ENCODE measurements around the gene RFC3.

DNA sequence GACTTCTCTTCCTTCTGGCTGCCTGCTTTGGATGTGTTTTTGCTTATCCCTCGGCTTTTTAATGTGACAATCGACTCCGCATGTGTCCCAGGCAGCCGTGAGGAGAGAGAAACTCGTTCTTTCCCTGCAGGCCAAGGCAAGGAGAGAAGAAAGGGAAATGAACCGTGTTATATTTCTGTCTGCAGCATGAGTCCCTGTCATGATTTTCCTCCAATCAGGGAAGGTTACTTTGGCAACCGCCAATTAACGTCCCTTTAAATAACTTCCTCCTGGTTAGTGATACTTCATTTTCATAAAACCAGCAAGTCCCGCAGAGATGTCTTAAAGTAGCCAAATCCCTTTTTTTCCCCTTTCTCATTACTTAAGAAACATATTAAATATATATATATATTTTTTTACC lies 42.6 kb downstream of the RFC3 start:
- no peak for TF ChIP-seq POLR2A (IDR thresholded peaks at IDR 0.05; ENCODE audit: borderline replicate concordance, extremely low read depth, insufficient read depth, insufficient read length)
- TF ChIP-seq EZH2 (IDR thresholded peaks at IDR 0.05) = no peak
- TF ChIP-seq, protein P1, sequence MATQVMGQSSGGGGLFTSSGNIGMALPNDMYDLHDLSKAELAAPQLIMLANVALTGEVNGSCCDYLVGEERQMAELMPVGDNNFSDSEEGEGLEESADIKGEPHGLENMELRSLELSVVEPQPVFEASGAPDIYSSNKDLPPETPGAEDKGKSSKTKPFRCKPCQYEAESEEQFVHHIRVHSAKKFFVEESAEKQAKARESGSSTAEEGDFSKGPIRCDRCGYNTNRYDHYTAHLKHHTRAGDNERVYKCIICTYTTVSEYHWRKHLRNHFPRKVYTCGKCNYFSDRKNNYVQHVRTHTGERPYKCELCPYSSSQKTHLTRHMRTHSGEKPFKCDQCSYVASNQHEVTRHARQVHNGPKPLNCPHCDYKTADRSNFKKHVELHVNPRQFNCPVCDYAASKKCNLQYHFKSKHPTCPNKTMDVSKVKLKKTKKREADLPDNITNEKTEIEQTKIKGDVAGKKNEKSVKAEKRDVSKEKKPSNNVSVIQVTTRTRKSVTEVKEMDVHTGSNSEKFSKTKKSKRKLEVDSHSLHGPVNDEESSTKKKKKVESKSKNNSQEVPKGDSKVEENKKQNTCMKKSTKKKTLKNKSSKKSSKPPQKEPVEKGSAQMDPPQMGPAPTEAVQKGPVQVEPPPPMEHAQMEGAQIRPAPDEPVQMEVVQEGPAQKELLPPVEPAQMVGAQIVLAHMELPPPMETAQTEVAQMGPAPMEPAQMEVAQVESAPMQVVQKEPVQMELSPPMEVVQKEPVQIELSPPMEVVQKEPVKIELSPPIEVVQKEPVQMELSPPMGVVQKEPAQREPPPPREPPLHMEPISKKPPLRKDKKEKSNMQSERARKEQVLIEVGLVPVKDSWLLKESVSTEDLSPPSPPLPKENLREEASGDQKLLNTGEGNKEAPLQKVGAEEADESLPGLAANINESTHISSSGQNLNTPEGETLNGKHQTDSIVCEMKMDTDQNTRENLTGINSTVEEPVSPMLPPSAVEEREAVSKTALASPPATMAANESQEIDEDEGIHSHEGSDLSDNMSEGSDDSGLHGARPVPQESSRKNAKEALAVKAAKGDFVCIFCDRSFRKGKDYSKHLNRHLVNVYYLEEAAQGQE (IDR thresholded peaks at IDR 0.05; ENCODE audit: low read depth) = no peak
- TF ChIP-seq, protein P2, sequence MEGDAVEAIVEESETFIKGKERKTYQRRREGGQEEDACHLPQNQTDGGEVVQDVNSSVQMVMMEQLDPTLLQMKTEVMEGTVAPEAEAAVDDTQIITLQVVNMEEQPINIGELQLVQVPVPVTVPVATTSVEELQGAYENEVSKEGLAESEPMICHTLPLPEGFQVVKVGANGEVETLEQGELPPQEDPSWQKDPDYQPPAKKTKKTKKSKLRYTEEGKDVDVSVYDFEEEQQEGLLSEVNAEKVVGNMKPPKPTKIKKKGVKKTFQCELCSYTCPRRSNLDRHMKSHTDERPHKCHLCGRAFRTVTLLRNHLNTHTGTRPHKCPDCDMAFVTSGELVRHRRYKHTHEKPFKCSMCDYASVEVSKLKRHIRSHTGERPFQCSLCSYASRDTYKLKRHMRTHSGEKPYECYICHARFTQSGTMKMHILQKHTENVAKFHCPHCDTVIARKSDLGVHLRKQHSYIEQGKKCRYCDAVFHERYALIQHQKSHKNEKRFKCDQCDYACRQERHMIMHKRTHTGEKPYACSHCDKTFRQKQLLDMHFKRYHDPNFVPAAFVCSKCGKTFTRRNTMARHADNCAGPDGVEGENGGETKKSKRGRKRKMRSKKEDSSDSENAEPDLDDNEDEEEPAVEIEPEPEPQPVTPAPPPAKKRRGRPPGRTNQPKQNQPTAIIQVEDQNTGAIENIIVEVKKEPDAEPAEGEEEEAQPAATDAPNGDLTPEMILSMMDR (IDR thresholded peaks at IDR 0.05 in 2 of 3, conservative IDR thresholded peaks at IDR 0.05 in 1 of 3; ENCODE audit: borderline replicate concordance in 1 of 3, insufficient read depth in 1 of 3, low read depth in 2 of 3, low read length in 2 of 3) = no peak
- no peak for TF ChIP-seq TCF7L2 (IDR thresholded peaks at IDR 0.05; ENCODE audit: borderline replicate concordance, extremely low read depth, insufficient read depth, insufficient read length)
